HEK293T (cell line): ENCODE data around the gene DPPA3.

Experiments used
- BHLHE40 ChIP-seq: fragments of 450-650 bp; IDR thresholded peaks from 2 replicates; pipeline ENCODE4 v1.6.1; 2016; ENCODE audit warnings: mild to moderate bottlenecking, moderate library complexity, borderline replicate concordance
- FOXA1 ChIP-seq: fragments of 450-650 bp; IDR thresholded peaks from 2 replicates; pipeline ENCODE4 v1.6.1; 2016; ENCODE audit warnings: mild to moderate bottlenecking
- FOXK2 ChIP-seq: fragments of 450-650 bp; IDR thresholded peaks from 2 replicates; pipeline ENCODE4 v1.6.1; 2016; ENCODE audit warnings: mild to moderate bottlenecking
- NFRKB ChIP-seq: fragments of 450-650 bp; IDR thresholded peaks from 2 replicates; pipeline ENCODE4 v1.6.1; 2016; ENCODE audit warnings: mild to moderate bottlenecking, moderate library complexity
- SP1 ChIP-seq: fragments of 450-650 bp; IDR thresholded peaks from 2 replicates; pipeline ENCODE4 v1.6.1; 2017
- SUZ12 ChIP-seq: fragments of 450-650 bp; IDR thresholded peaks from 2 replicates; pipeline ENCODE4 v1.6.1; 2016; ENCODE audit warnings: mild to moderate bottlenecking
- TARDBP ChIP-seq: fragments of 450-650 bp; IDR thresholded peaks from 2 replicates; pipeline ENCODE4 v1.6.1; 2016
- ZNF384 ChIP-seq: fragments of 450-650 bp; IDR thresholded peaks from 2 replicates; pipeline ENCODE4 v1.6.1; 2016
- TF ChIP-seq, protein P1 (sequence below): fragments of 450-650 bp; IDR thresholded peaks from 2 replicates; pipeline ENCODE4 v1.6.1; 2016

DNA sequence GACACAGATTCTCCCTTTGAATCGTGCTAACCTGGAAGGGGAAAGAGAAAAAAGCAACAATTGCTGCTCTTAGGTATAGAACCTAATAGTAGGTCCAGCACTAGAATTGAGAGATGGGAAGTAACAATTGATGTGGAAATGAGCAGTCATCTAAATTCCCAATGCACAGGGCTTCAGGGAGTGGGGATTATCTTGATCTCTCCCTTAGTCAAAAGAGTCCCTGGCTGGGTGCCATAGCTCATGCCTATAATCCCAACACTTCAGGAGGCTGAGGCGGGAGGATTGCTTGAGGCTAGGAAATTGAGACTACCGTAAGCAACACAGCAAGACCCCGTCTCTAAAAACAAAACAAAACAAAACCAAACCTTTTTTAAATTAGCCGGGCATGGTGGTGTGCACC is 49.5 kb upstream of the DPPA3 start:
- no peak for TF ChIP-seq FOXK2
- no peak for TF ChIP-seq ZNF384
- TF ChIP-seq BHLHE40, result no peak
- TF ChIP-seq, protein P1, sequence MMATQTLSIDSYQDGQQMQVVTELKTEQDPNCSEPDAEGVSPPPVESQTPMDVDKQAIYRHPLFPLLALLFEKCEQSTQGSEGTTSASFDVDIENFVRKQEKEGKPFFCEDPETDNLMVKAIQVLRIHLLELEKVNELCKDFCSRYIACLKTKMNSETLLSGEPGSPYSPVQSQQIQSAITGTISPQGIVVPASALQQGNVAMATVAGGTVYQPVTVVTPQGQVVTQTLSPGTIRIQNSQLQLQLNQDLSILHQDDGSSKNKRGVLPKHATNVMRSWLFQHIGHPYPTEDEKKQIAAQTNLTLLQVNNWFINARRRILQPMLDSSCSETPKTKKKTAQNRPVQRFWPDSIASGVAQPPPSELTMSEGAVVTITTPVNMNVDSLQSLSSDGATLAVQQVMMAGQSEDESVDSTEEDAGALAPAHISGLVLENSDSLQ, result no peak
- no peak for TF ChIP-seq SUZ12
- TF ChIP-seq TARDBP, result no peak
- TF ChIP-seq FOXA1, result no peak
- no peak for TF ChIP-seq SP1
- no peak for TF ChIP-seq NFRKB
